DND-41 (cell line): ENCODE results near the gene PROB1.
A peak's percentile ranks its signal among the peaks of the same experiment; 100 is the strongest.

Experiments used
- ATAC-seq: fragments of 200-7000 bp; cut with Tn5 transposase; 3 replicates; pipeline ENCODE4 v1.9.1; 2021; ENCODE audit warnings: low read depth; ENCODE audit not compliant: insufficient read depth
- DNase-seq: peaks from one replicate; pipeline ENCODE4 v3.0.0-alpha.2; 2020
- H2AFZ ChIP-seq: 2 replicates; pipeline ENCODE4 v1.6.0; 2012; ENCODE audit warnings: low read depth, low read length
- H3K27ac ChIP-seq: 2 replicates; pipeline ENCODE4 v1.5.1; 2012; ENCODE audit warnings: low read length, inconsistent platforms
- H3K27me3 ChIP-seq: fragments of 200-600 bp; sonication (generic); 2 replicates; pipeline ENCODE4 v1.6.0; 2012; ENCODE audit warnings: low read length, mild to moderate bottlenecking, inconsistent platforms; ENCODE audit not compliant: insufficient read depth, poor library complexity
- H3K36me3 ChIP-seq: 2 replicates; pipeline ENCODE4 v1.5.1; 2012; ENCODE audit warnings: low read length, inconsistent platforms; ENCODE audit not compliant: insufficient read depth
- H3K4me1 ChIP-seq: 2 replicates; pipeline ENCODE4 v1.5.1; 2012; ENCODE audit warnings: mild to moderate bottlenecking, low read length; ENCODE audit not compliant: insufficient read depth
- H3K4me2 ChIP-seq: 2 replicates; pipeline ENCODE4 v1.6.0; 2012; ENCODE audit warnings: mild to moderate bottlenecking, moderate library complexity, low read length, inconsistent platforms; ENCODE audit not compliant: insufficient read depth
- H3K4me3 ChIP-seq, 2 experiments: fragments of 200-600 bp in 1 of 2; shearing (Covaris generic) in 1 of 2; 2 replicates each; pipeline ENCODE4 v1.5.1; 2012 to 2016; ENCODE audit warnings: inconsistent platforms in 2 of 2, low read length in 2 of 2, mild to moderate bottlenecking in 2 of 2, low read depth in 1 of 2, moderate library complexity in 1 of 2
- H3K79me2 ChIP-seq: 2 replicates; pipeline ENCODE4 v1.6.0; 2012; ENCODE audit warnings: low read length, inconsistent platforms; ENCODE audit not compliant: insufficient read depth
- H3K9ac ChIP-seq: 2 replicates; pipeline ENCODE4 v1.6.0; 2012; ENCODE audit warnings: low read depth, mild to moderate bottlenecking, inconsistent platforms, low read length, moderate library complexity
- H3K9me3 ChIP-seq: 2 replicates; pipeline ENCODE4 v1.5.1; 2012; ENCODE audit warnings: low read length, moderate library complexity, mild to moderate bottlenecking, inconsistent platforms; ENCODE audit not compliant: insufficient read depth, severe bottlenecking
- H4K20me1 ChIP-seq: 2 replicates; pipeline ENCODE4 v1.6.0; 2012; ENCODE audit warnings: low read length; ENCODE audit not compliant: insufficient read depth
- CTCF ChIP-seq: IDR thresholded peaks from 2 replicates; pipeline ENCODE4 v1.5.1; 2012; ENCODE audit warnings: borderline replicate concordance, low read length, moderate library complexity, mild to moderate bottlenecking; ENCODE audit not compliant: poor library complexity, severe bottlenecking; ENCODE audit errors: extremely low read depth
- EZH2 ChIP-seq: IDR thresholded peaks from 3 replicates; pipeline ENCODE4 v1.6.1; 2012; ENCODE audit warnings: borderline replicate concordance, low read depth, mild to moderate bottlenecking, moderate library complexity, low read length, inconsistent platforms; ENCODE audit not compliant: severe bottlenecking

Gene PROB1

DNA sequence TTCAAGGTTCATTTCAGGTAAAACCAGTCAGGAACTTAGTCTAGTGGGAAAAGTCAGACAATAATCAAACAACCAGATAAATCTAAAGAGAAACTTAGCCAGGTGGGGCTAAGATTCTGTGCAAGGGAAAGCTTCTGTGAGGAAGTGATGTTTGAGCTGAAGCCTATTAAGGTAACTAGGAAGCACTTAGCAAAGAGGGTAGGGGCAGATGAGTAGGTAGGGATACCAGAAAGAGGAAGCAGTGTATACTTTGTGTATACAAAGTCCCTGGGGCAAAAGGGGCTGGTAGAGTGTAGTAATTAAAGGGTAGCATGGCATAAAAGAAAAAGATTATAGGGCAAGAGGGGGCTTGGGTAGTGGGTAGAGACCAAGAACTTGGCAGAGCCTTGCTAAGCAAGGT, 12.6 kb upstream of the PROB1 start:
- Histone ChIP-seq H3K27ac (no peak overlapping the region), H3K4me2 (no peak overlapping the region), H2AFZ (no peak overlapping the region), H3K4me3 (no peak overlapping the region), H3K79me2 (0 out of 2 replicates have a peak, but pooled peaks cover 4% of the 10 kb centered on the region), H3K9me3 (no peaks in the 10 kb centered on the region), H3K9ac (no peak overlapping the region), H3K36me3 (no peaks in the 10 kb centered on the region), H3K4me1 (peaks cover 23% of the 10 kb centered on the region), H3K27me3 (no peaks in the 10 kb centered on the region), H4K20me1 (0 out of 2 replicates have a peak, but pooled peaks cover 3% of the 10 kb centered on the region)
- no peak for TF ChIP-seq EZH2
- no peak for TF ChIP-seq CTCF
- DNase-seq (no peak), ATAC-seq (no peak)

GRCh38 chr5:139406963-139407362, 12.1 kb upstream of the PROB1 start:
- 0 out of 2 replicates have a peak, but pooled peaks cover 4% of the 10 kb centered on the region for H3K79me2 ChIP-seq
- no peak overlapping the region for H2AFZ ChIP-seq
- H3K4me1 ChIP-seq: peaks cover 26% of the 10 kb centered on the region
- H3K9me3 ChIP-seq: no peaks in the 10 kb centered on the region
- no peak overlapping the region for H3K4me2 ChIP-seq
- H3K9ac ChIP-seq: no peak overlapping the region
- TF ChIP-seq CTCF (no peak), EZH2 (no peak)
- ATAC-seq: no peak
- no peaks in the 10 kb centered on the region for H3K36me3 ChIP-seq
- H3K27me3 ChIP-seq: no peaks in the 10 kb centered on the region
- 0 out of 2 replicates have a peak, but pooled peaks cover 3% of the 10 kb centered on the region for H4K20me1 ChIP-seq
- no peak overlapping the region for H3K4me3 ChIP-seq
- no peak for DNase-seq
- no peak overlapping the region for H3K27ac ChIP-seq

DNA sequence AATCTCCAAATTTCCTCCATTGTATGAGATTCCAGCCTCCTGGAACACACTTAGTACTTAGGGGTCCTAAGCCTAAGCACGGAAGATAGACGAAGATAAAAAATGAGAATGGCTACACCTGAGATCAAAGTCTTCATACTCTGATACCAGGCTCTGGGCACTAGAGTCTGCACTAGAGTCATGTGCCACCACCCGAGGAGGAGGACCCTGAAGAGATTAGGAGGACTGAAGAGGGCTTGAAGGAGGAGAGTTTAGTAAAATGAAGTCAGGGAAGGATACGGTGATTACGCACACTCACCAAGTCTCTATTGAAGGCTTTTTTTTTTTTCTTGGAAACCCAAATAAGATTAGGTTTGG, 9.6 kb upstream of the PROB1 start:
- peak; percentile 41 for DNase-seq
- Histone ChIP-seq H3K9ac (peak overlapping the region; percentile 65), H3K27me3 (no peaks in the 10 kb centered on the region)

More for the DNA sequence above, 9.6 kb upstream of the PROB1 start:
- peak overlapping the region; percentile 88 for H3K27ac ChIP-seq
- H3K4me3 ChIP-seq: peak overlapping the region; percentile 5 to 67; a peak in 3 of 4 replicates
- peak; percentile 7; the same call in 2 of the 3 replicates for ATAC-seq
- peaks cover 26% of the 10 kb centered on the region for H3K4me1 ChIP-seq
- TF ChIP-seq CTCF (peak; percentile 36), EZH2 (no peak)
- peak overlapping the region; percentile 89 for H3K4me2 ChIP-seq
- peak overlapping the region; percentile 81 for H2AFZ ChIP-seq
- no peaks in the 10 kb centered on the region for H3K9me3 ChIP-seq
- 0 out of 2 replicates have a peak, but pooled peaks cover 3% of the 10 kb centered on the region for H4K20me1 ChIP-seq
- H3K36me3 ChIP-seq: no peaks in the 10 kb centered on the region
- 0 out of 2 replicates have a peak, but pooled peaks cover 4% of the 10 kb centered on the region for H3K79me2 ChIP-seq
